ENCODE data around the gene KLF11. TPM values are rescaled to one million over a fixed set of nuclear protein-coding genes. Genes with fewer than 3 reads are reported as not detected.

Gene KLF11
- total RNA-seq, 1 experiment from 2014 or later, result 10.9 TPM

DNA sequence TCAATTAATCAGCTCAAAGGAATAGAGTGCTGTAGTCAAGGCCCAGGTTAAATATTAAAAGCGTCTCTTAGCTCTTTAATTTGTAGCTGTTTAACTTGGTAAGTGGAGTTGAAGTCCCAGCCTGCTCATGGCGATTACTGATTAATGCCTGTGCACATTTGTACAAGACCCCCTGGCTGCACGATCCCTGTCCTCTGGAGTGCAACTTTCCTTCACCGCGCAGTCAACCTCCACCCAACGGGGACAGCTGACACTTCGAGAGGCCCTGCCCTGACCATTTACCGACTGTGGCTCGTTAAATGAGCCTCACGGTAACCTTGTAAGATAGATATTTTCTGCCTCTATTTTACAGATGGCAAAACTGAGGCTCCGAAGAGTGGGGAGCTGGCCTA is 42.3 kb downstream of the KLF11 start:
- CTCF ChIA-PET, result interaction anchor here (1.3 kb wide), 1 partner anchor 12 kb away, joined by 4 read pairs; no protein-coding TSS in a partner anchor
- H3K27me3 ChIP-seq (ENCODE audit: insufficient read depth, low read depth), result peaks cover 17% of the 10 kb centered on the region
- TF ChIP-seq EZH2 (IDR thresholded peaks at IDR 0.05; ENCODE audit: low read depth), result no peak
- TF ChIP-seq, protein P1, sequence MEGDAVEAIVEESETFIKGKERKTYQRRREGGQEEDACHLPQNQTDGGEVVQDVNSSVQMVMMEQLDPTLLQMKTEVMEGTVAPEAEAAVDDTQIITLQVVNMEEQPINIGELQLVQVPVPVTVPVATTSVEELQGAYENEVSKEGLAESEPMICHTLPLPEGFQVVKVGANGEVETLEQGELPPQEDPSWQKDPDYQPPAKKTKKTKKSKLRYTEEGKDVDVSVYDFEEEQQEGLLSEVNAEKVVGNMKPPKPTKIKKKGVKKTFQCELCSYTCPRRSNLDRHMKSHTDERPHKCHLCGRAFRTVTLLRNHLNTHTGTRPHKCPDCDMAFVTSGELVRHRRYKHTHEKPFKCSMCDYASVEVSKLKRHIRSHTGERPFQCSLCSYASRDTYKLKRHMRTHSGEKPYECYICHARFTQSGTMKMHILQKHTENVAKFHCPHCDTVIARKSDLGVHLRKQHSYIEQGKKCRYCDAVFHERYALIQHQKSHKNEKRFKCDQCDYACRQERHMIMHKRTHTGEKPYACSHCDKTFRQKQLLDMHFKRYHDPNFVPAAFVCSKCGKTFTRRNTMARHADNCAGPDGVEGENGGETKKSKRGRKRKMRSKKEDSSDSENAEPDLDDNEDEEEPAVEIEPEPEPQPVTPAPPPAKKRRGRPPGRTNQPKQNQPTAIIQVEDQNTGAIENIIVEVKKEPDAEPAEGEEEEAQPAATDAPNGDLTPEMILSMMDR (conservative IDR thresholded peaks at IDR 0.05), result no peak
- H3K79me2 ChIP-seq (ENCODE audit: low read depth), result no peaks in the 10 kb centered on the region
- H3K4me1 ChIP-seq (replicated peaks; ENCODE audit: insufficient read depth), result no peaks in the 10 kb centered on the region
- POLR2A ChIA-PET (ENCODE audit: unreplicated experiment), result no interaction called here
- DNase-seq, result no peak
- H3K4me2 ChIP-seq, result no peak overlapping the region
- H3F3A ChIP-seq (ENCODE audit: insufficient read depth, low read depth), result no peaks in the 10 kb centered on the region
- no peak overlapping the region for H2AFZ ChIP-seq
- H3K9me3 ChIP-seq (ENCODE audit: insufficient read depth, low read depth), result no peaks in the 10 kb centered on the region
- H4K20me1 ChIP-seq (ENCODE audit: insufficient read depth), result no peaks in the 10 kb centered on the region
- BruUV-seq (replicated peaks), result no TSS peak
- intact Hi-C loops (cut with micrococcal nuclease; ENCODE audit: unreplicated experiment), result no loop called here
- no peak overlapping the region for H3K4me3 ChIP-seq
- no peak overlapping the region for H3K27ac ChIP-seq
- no peaks in the 10 kb centered on the region for H3K9me2 ChIP-seq (ENCODE audit: insufficient read depth)
- H3K36me3 ChIP-seq (ENCODE audit: low read depth), result no peaks in the 10 kb centered on the region

DNA sequence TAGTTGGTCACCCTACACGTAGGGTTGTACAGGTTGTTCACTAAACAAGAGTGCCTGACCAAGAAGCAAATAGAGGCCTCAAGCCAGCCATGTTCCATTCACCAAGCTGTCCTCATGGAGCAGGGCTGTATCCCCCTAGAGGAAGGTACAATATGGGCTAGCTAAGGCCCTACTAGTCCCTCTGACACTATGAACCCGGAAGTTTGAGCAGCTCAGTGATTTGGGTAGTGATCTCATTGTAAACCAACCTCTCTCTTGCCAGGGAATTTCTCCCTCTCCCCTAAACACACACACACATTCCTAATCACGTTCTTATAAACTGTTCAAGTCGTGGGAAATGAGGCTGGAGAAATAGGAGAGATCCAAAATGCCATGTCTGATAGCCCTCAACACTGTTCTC is 43.6 kb downstream of the KLF11 start:
- intact Hi-C loops (cut with micrococcal nuclease; ENCODE audit: unreplicated experiment), result no loop called here
- Histone ChIP-seq H3K4me3 (no peak overlapping the region), H3K9me3 (ENCODE audit: insufficient read depth, low read depth) (no peaks in the 10 kb centered on the region), H3K4me2 (no peak overlapping the region), H2AFZ (no peak overlapping the region), H3K36me3 (ENCODE audit: low read depth) (no peaks in the 10 kb centered on the region), H3F3A (ENCODE audit: insufficient read depth, low read depth) (no peaks in the 10 kb centered on the region), H3K79me2 (ENCODE audit: low read depth) (no peaks in the 10 kb centered on the region), H3K4me1 (replicated peaks; ENCODE audit: insufficient read depth) (no peaks in the 10 kb centered on the region), H3K27me3 (ENCODE audit: insufficient read depth, low read depth) (peaks cover 17% of the 10 kb centered on the region), H3K27ac (no peak overlapping the region), H4K20me1 (ENCODE audit: insufficient read depth) (no peaks in the 10 kb centered on the region), H3K9me2 (ENCODE audit: insufficient read depth) (no peaks in the 10 kb centered on the region)
- no TSS peak for BruUV-seq (replicated peaks)
- POLR2A ChIA-PET (ENCODE audit: unreplicated experiment), result interaction anchor here (0.6 kb wide), 1 partner anchor 400 kb away, joined by 3 read pairs; no protein-coding TSS in a partner anchor
- CTCF ChIA-PET, result no interaction called here
- TF ChIP-seq, protein P1 (conservative IDR thresholded peaks at IDR 0.05), result no peak
- TF ChIP-seq EZH2 (IDR thresholded peaks at IDR 0.05; ENCODE audit: low read depth), result no peak
- DNase-seq, result no peak

DNA sequence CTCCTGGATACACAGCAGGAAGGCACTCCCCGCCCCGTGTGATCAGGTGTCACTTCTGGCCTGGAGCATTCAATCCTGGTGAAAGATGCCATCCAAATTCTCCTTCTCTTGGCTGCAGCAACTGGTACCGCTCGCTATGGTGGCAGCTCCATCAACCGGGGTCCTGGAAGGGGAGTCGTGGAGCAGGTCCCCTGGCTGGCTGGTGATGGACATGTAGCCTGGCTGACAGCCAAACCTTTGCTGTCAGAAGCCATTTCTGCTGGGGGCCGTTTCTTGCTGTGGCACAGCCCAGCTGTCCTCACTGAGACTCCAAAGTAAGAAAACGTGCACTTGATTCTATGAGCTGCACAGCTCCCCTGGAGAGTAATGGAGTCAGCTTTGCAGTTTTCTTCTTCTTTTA is 44.0 kb downstream of the KLF11 start:
- H3K4me3 ChIP-seq, result no peak overlapping the region
- peaks cover 17% of the 10 kb centered on the region for H3K27me3 ChIP-seq (ENCODE audit: insufficient read depth, low read depth)
- no peak overlapping the region for H3K4me2 ChIP-seq
- no peaks in the 10 kb centered on the region for H3K9me2 ChIP-seq (ENCODE audit: insufficient read depth)
- H3K4me1 ChIP-seq (replicated peaks; ENCODE audit: insufficient read depth), result no peaks in the 10 kb centered on the region
- H3K9me3 ChIP-seq (ENCODE audit: insufficient read depth, low read depth), result no peaks in the 10 kb centered on the region
- no peaks in the 10 kb centered on the region for H3F3A ChIP-seq (ENCODE audit: insufficient read depth, low read depth)
- H2AFZ ChIP-seq, result no peak overlapping the region
- ChIA-PET CTCF (interaction anchor here (0.6 to 1.0 kb wide), 2 partner anchors 15 to 291 kb away, joined by 3 read pairs; no protein-coding TSS in a partner anchor), POLR2A (ENCODE audit: unreplicated experiment) (no interaction called here)
- no peaks in the 10 kb centered on the region for H3K36me3 ChIP-seq (ENCODE audit: low read depth)
- no peak for DNase-seq
- intact Hi-C loops (cut with micrococcal nuclease; ENCODE audit: unreplicated experiment), result no loop called here
- H3K27ac ChIP-seq, result no peak overlapping the region
- no peaks in the 10 kb centered on the region for H4K20me1 ChIP-seq (ENCODE audit: insufficient read depth)
- TF ChIP-seq, protein P1 (conservative IDR thresholded peaks at IDR 0.05), result no peak
- no peak for TF ChIP-seq EZH2 (IDR thresholded peaks at IDR 0.05; ENCODE audit: low read depth)
- no peaks in the 10 kb centered on the region for H3K79me2 ChIP-seq (ENCODE audit: low read depth)
- no TSS peak for BruUV-seq (replicated peaks)

Measured in PC-9 (cell line).